Uterus (tissue), 4 donors: ENCODE measurements around the gene ZSCAN25. TPM values are rescaled to one million over a fixed set of nuclear protein-coding genes. Genes with fewer than 3 reads are reported as not detected.

Experiments used
- DNase-seq, 2 donors: peaks; one replicate each; pipeline ENCODE4 v3.0.0-alpha.2; 2019 to 2020
- H3K27ac ChIP-seq, 2 donors: fragments of 200-600 bp; sonication (generic); 1 replicate in 1 of 2; 2 replicates in 1 of 2; pipeline ENCODE4 v1.5.1; 2016 to 2018
- H3K27me3 ChIP-seq, 2 donors: fragments of 200-600 bp; sonication (generic); one replicate each; pipeline ENCODE4 v1.5.1; 2018 to 2019; ENCODE audit warnings: control low read depth in 1 of 2
- H3K36me3 ChIP-seq, 2 donors: fragments of 200-600 bp; sonication (generic); one replicate each; pipeline ENCODE4 v1.5.1; 2019; ENCODE audit warnings: control low read depth in 1 of 2
- H3K4me1 ChIP-seq, 2 donors: fragments of 200-600 bp; sonication (generic); one replicate each; pipeline ENCODE4 v1.5.1; 2018 to 2019; ENCODE audit warnings: control low read depth in 1 of 2
- H3K4me3 ChIP-seq, 2 donors: fragments of 200-600 bp; sonication (generic); 1 replicate in 1 of 2; 2 replicates in 1 of 2; pipeline ENCODE4 v1.5.1; 2018 to 2019; ENCODE audit warnings: mild to moderate bottlenecking in 1 of 2
- H3K9me3 ChIP-seq, 2 donors: fragments of 200-600 bp; sonication (generic); one replicate each; pipeline ENCODE4 v1.5.1; 2019; ENCODE audit warnings: control low read depth in 1 of 2
- POLR2A ChIP-seq, 2 donors: fragments of 450-650 bp; IDR thresholded peaks; one replicate each; pipeline ENCODE4 v1.6.1; 2016; ENCODE audit warnings: antibody characterized with exemption in 2 of 2, mild to moderate bottlenecking in 1 of 2, moderate library complexity in 1 of 2
- intact Hi-C: fragments of 100-400 bp; cut with DNase I; formaldehyde crosslinking; loops from one replicate; pipeline ENCODE4 v1.15.1; 2023; ENCODE audit warnings: low total_unique reads
- total RNA-seq, 4 donors: library from RNA; depleted of rRNA in 3 of 4; stranded (reverse); fragments of >200 nt in 3 of 4; gene quantifications; one replicate each; pipeline versions ENCODE4 v1.1.0 to v1.2.4, GENCODE V29; 2014 to 2023
- TF ChIP-seq, protein P1 (sequence below), 4 experiments: fragments of 200-600 bp in 2 of 4; fragments of 450-650 bp in 2 of 4; sonication (generic) in 2 of 4; IDR thresholded peaks; one replicate each; pipeline ENCODE4 v1.5.1; 2016 to 2019; ENCODE audit warnings: antibody characterized with exemption in 4 of 4, mild to moderate bottlenecking in 2 of 4, moderate library complexity in 1 of 4
- donor health status: DM: yes; HTN: yes; CAD: no.

ZSCAN25 gene
- total RNA-seq, 4 donors from 2014 or later: 6.8 to 26.9 (median 22.8) TPM

DNA sequence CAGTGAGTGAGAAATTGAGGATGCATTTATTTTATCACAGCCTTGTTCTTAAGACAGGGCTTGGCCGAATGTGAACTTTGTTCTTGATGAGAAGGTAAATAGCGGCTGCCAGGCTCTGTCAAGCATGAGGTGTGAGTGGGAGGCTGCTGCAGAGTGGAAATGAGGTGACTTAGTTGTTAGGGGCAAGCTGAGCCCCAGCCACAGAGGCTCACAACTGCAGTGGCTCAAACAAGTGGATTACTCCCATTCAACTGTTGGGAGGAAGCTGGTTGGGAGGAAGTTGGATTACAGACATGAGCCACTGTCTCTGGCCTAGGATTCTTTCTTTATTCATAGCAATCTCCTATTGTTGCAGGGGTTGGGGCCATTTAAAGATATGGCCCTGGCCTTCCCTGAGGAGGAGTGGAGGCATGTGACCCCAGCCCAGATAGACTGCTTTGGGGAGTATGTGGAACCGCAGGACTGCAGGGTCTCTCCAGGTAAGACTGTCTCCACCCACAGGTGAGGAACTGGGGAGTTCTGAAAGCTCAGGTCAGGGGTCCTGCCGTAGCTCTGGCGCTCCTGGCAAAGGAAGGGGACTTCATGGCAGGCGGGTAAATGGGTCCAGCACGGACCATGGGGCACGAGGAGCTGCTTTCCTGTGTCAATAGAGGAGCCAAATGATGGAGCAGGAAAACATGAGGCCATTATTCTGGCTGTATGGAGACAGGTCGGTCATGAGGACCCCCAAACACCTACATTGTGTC is 7.1 kb downstream of the ZSCAN25 start:
- Histone ChIP-seq H3K27ac (no peak overlapping the region), H3K4me1 (no peaks in the 10 kb centered on the region), H3K4me3 (no peak overlapping the region), H3K27me3 (no peaks in the 10 kb centered on the region), H3K9me3 (no peaks in the 10 kb centered on the region), H3K36me3 (no peaks in the 10 kb centered on the region)
- TF ChIP-seq, protein P1, sequence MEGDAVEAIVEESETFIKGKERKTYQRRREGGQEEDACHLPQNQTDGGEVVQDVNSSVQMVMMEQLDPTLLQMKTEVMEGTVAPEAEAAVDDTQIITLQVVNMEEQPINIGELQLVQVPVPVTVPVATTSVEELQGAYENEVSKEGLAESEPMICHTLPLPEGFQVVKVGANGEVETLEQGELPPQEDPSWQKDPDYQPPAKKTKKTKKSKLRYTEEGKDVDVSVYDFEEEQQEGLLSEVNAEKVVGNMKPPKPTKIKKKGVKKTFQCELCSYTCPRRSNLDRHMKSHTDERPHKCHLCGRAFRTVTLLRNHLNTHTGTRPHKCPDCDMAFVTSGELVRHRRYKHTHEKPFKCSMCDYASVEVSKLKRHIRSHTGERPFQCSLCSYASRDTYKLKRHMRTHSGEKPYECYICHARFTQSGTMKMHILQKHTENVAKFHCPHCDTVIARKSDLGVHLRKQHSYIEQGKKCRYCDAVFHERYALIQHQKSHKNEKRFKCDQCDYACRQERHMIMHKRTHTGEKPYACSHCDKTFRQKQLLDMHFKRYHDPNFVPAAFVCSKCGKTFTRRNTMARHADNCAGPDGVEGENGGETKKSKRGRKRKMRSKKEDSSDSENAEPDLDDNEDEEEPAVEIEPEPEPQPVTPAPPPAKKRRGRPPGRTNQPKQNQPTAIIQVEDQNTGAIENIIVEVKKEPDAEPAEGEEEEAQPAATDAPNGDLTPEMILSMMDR (IDR thresholded peaks at IDR 0.05): no peak
- no peak for TF ChIP-seq POLR2A (IDR thresholded peaks at IDR 0.05)
- intact Hi-C loops: no loop called here
- no peak for DNase-seq

DNA sequence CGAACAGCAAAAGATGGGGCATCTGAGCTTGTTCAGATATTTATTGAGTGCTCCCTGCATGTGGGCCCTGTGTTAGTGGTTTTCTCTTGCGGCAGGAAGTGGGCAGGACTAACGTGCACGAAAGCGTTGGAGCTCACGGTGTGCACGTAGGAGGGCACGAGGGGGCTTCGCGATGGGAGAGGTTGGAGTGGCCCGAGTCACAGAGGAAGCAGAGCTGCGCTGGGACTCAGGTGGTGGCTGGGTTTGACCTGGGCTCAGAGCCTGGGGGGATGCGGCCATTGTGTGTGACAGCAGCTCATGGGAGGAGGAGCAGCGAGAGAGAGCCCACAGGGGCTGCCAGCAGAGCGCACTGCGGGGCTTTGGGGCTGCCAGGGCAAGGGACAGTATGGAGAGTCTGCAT is 7.7 kb downstream of the ZSCAN25 start:
- intact Hi-C loops: no loop called here
- Histone ChIP-seq H3K36me3 (no peaks in the 10 kb centered on the region), H3K4me1 (no peaks in the 10 kb centered on the region), H3K4me3 (no peak overlapping the region), H3K27ac (no peak overlapping the region), H3K27me3 (no peaks in the 10 kb centered on the region), H3K9me3 (no peaks in the 10 kb centered on the region)
- DNase-seq: no peak
- no peak for TF ChIP-seq POLR2A (IDR thresholded peaks at IDR 0.05)
- TF ChIP-seq, protein P1 (IDR thresholded peaks at IDR 0.05): no peak

DNA sequence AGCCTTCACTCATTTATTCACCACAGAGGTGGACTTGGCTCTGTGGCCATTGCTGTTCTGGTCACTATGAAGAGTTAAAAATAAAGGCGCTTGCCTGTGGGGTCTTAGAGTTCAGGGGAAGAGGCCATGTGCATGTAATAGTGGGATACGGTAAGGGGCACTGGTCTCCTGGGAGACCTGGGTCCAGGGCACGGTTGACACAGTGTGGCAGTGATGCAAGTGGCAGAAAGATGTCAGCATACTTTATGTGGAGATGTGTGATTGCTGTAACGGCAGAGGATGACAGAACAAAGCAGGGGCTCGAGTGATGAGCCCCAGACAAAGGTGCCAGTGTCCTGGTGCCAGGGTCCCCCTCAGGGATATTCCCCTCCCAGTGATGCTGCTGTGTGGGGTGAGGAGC is 8.6 kb downstream of the ZSCAN25 start:
- Histone ChIP-seq H3K4me3 (no peak overlapping the region), H3K27ac (no peak overlapping the region), H3K36me3 (no peaks in the 10 kb centered on the region), H3K27me3 (no peaks in the 10 kb centered on the region), H3K9me3 (no peaks in the 10 kb centered on the region), H3K4me1 (no peaks in the 10 kb centered on the region)
- intact Hi-C loops: no loop called here
- no peak for DNase-seq
- TF ChIP-seq, protein P1 (IDR thresholded peaks at IDR 0.05): no peak
- TF ChIP-seq POLR2A (IDR thresholded peaks at IDR 0.05): no peak

DNA sequence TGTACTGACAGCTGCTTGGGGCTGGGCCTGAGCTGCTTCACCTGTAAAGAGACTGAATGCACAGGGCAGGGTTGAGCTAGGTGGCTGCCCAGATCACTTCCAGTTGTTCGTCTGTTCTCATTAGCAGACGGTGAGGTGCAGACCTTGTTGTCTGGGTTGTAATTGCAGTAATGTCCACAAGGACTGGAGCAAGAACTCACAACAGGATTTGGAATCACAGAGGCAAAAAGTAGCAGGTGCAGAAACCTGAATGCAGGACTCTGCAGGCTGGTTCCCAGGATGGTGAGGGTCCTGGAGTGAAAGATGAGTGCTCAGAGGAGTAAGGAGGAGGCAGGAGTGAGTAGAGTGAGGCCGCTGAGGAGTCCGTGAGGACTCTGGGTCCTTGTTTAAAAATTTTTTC is 9.2 kb downstream of the ZSCAN25 start:
- no peaks in the 10 kb centered on the region for H3K9me3 ChIP-seq
- TF ChIP-seq, protein P1 (IDR thresholded peaks at IDR 0.05): no peak
- TF ChIP-seq POLR2A (IDR thresholded peaks at IDR 0.05): no peak
- H3K27ac ChIP-seq: no peak overlapping the region
- no peaks in the 10 kb centered on the region for H3K27me3 ChIP-seq
- no peaks in the 10 kb centered on the region for H3K4me1 ChIP-seq
- DNase-seq: no peak
- H3K4me3 ChIP-seq: no peak overlapping the region
- intact Hi-C loops: no loop called here
- H3K36me3 ChIP-seq: no peaks in the 10 kb centered on the region

DNA sequence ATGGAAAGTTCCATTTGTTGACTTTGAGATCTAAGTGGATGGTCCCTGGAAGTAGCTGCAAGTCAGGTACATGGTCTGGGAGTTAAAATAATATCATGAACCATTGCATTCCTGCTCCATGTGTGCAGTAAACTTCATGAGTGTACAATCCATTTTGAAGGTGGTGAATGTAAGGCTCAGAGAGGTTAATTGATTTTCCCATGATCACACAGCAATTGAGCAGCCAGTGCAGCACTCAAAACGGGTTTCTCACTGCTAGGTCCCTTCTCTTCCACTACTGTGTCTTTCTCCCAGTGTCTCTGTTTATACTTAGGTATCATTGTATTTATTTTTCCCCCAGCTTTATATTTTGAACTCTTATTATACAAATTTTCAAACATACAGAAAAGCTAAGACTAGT is 9.9 kb downstream of the ZSCAN25 start:
- Histone ChIP-seq H3K27ac (no peak overlapping the region), H3K36me3 (no peaks in the 10 kb centered on the region), H3K9me3 (no peaks in the 10 kb centered on the region), H3K4me1 (no peaks in the 10 kb centered on the region), H3K4me3 (no peak overlapping the region), H3K27me3 (no peaks in the 10 kb centered on the region)
- intact Hi-C loops: no loop called here
- no peak for DNase-seq
- TF ChIP-seq, protein P1 (IDR thresholded peaks at IDR 0.05): no peak
- TF ChIP-seq POLR2A (IDR thresholded peaks at IDR 0.05): no peak
